ENCODE data around the gene TSPAN19.

TSPAN19 gene

GRCh38 chr12:85065837-85066482, 29.9 kb upstream of the TSPAN19 start:
- Histone ChIP-seq H3K4me1 (ENCODE audit: control insufficient read depth, insufficient read depth, low read depth, low read length) (no peaks in the 10 kb centered on the region), H3K79me1 (replicated peaks; ENCODE audit: low read length, poor library complexity, severe bottlenecking) (no peaks in the 10 kb centered on the region), H3K4ac (ENCODE audit: low read depth in 1 of 2, low read length in 2 of 2) (no peak overlapping the region), H3K9me3 (ENCODE audit: control insufficient read depth, low read length) (no peaks in the 10 kb centered on the region), H2BK12ac (ENCODE audit: low read length in 2 of 2) (no peak overlapping the region), H3K36me3 (ENCODE audit: control insufficient read depth in 1 of 2, insufficient read depth in 2 of 2, low read depth in 1 of 2, low read length in 2 of 2) (no peaks in the 10 kb centered on the region), H3K4me2 (ENCODE audit: low read length, poor library complexity, severe bottlenecking) (no peak overlapping the region), H3K27me3 (ENCODE audit: control insufficient read depth in 1 of 2, insufficient read depth in 1 of 2, low read length in 2 of 2) (no peaks in the 10 kb centered on the region), H4K91ac (ENCODE audit: low read length) (no peak overlapping the region), H3K27ac (ENCODE audit: low read length, poor library complexity, severe bottlenecking) (no peak overlapping the region), H2BK5ac (ENCODE audit: low read depth, low read length, poor library complexity, severe bottlenecking) (no peak overlapping the region), H3K4me3 (ENCODE audit: insufficient read depth in 1 of 2, low read depth in 1 of 2, low read length in 2 of 2) (no peak overlapping the region), H3K9ac (ENCODE audit: low read length) (no peak overlapping the region), H2AK5ac (ENCODE audit: low read length, severe bottlenecking) (no peak overlapping the region), H3K18ac (ENCODE audit: low read depth in 1 of 2, low read length in 2 of 2) (no peak overlapping the region), H3K23ac (ENCODE audit: low read length in 2 of 2) (no peak overlapping the region), H2BK15ac (ENCODE audit: low read depth, poor library complexity, severe bottlenecking) (no peak overlapping the region), H2AFZ (ENCODE audit: low read depth, low read length) (no peak overlapping the region), H2BK120ac (ENCODE audit: low read depth, low read length) (no peak overlapping the region), H4K8ac (ENCODE audit: low read length) (no peak overlapping the region), H3K14ac (ENCODE audit: low read length in 2 of 2) (no peak overlapping the region)
- WGBS: 95% methylated on average over 1 of the region's 3 CpGs
- DNase-seq: no peak

GRCh38 chr12:85060916-85061315, 24.8 kb upstream of the TSPAN19 start:
- Histone ChIP-seq H3K27ac (ENCODE audit: low read length, poor library complexity, severe bottlenecking) (no peak overlapping the region), H3K23ac (ENCODE audit: low read length in 2 of 2) (no peak overlapping the region), H2BK12ac (ENCODE audit: low read length in 2 of 2) (no peak overlapping the region), H3K18ac (ENCODE audit: low read depth in 1 of 2, low read length in 2 of 2) (no peak overlapping the region), H2AFZ (ENCODE audit: low read depth, low read length) (no peak overlapping the region), H2BK120ac (ENCODE audit: low read depth, low read length) (no peak overlapping the region), H3K27me3 (ENCODE audit: control insufficient read depth in 1 of 2, insufficient read depth in 1 of 2, low read length in 2 of 2) (no peaks in the 10 kb centered on the region), H2AK5ac (ENCODE audit: low read length, severe bottlenecking) (no peak overlapping the region), H3K4me2 (ENCODE audit: low read length, poor library complexity, severe bottlenecking) (no peak overlapping the region), H3K36me3 (ENCODE audit: control insufficient read depth in 1 of 2, insufficient read depth in 2 of 2, low read depth in 1 of 2, low read length in 2 of 2) (no peaks in the 10 kb centered on the region), H2BK5ac (ENCODE audit: low read depth, low read length, poor library complexity, severe bottlenecking) (no peak overlapping the region), H2BK15ac (ENCODE audit: low read depth, poor library complexity, severe bottlenecking) (no peak overlapping the region), H3K9ac (ENCODE audit: low read length) (no peak overlapping the region), H3K14ac (ENCODE audit: low read length in 2 of 2) (no peak overlapping the region), H3K9me3 (ENCODE audit: control insufficient read depth, low read length) (no peaks in the 10 kb centered on the region), H3K79me1 (replicated peaks; ENCODE audit: low read length, poor library complexity, severe bottlenecking) (no peaks in the 10 kb centered on the region), H3K4me3 (ENCODE audit: insufficient read depth in 1 of 2, low read depth in 1 of 2, low read length in 2 of 2) (no peak overlapping the region), H3K4ac (ENCODE audit: low read depth in 1 of 2, low read length in 2 of 2) (no peak overlapping the region), H3K4me1 (ENCODE audit: control insufficient read depth, insufficient read depth, low read depth, low read length) (no peaks in the 10 kb centered on the region), H4K8ac (ENCODE audit: low read length) (no peak overlapping the region), H4K91ac (ENCODE audit: low read length) (no peak overlapping the region)
- DNase-seq: no peak
- no CpG with 5 or more reads among the region's 2 CpGs for WGBS

DNA sequence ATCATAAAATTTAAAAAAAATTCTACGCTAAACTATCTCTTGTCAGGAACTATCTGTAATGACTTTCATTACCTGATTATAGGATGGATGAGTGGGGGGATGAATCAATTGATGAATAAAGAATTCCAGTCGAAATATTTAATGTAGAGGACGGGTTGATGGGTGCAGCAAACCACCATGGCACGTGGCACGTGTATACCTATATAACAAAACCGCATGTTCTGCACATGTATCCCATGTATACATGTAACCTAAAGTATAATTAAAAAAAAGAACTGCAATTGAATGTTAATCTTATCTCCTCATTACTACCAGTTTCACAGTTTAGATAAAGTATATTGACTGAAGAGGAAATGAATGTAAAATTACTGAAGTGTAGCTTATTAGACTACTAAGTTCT, 23.5 kb upstream of the TSPAN19 start:
- Histone ChIP-seq H3K18ac (ENCODE audit: low read depth in 1 of 2, low read length in 2 of 2) (no peak overlapping the region), H3K23ac (ENCODE audit: low read length in 2 of 2) (no peak overlapping the region), H3K36me3 (ENCODE audit: control insufficient read depth in 1 of 2, insufficient read depth in 2 of 2, low read depth in 1 of 2, low read length in 2 of 2) (no peaks in the 10 kb centered on the region), H3K9me3 (ENCODE audit: control insufficient read depth, low read length) (no peaks in the 10 kb centered on the region), H3K27ac (ENCODE audit: low read length, poor library complexity, severe bottlenecking) (no peak overlapping the region), H3K4me3 (ENCODE audit: insufficient read depth in 1 of 2, low read depth in 1 of 2, low read length in 2 of 2) (no peak overlapping the region), H3K79me1 (replicated peaks; ENCODE audit: low read length, poor library complexity, severe bottlenecking) (no peaks in the 10 kb centered on the region), H2BK120ac (ENCODE audit: low read depth, low read length) (no peak overlapping the region), H3K9ac (ENCODE audit: low read length) (no peak overlapping the region), H3K27me3 (ENCODE audit: control insufficient read depth in 1 of 2, insufficient read depth in 1 of 2, low read length in 2 of 2) (no peaks in the 10 kb centered on the region), H4K8ac (ENCODE audit: low read length) (no peak overlapping the region), H3K14ac (ENCODE audit: low read length in 2 of 2) (no peak overlapping the region), H2AFZ (ENCODE audit: low read depth, low read length) (no peak overlapping the region), H3K4me1 (ENCODE audit: control insufficient read depth, insufficient read depth, low read depth, low read length) (no peaks in the 10 kb centered on the region), H4K91ac (ENCODE audit: low read length) (no peak overlapping the region), H3K4ac (ENCODE audit: low read depth in 1 of 2, low read length in 2 of 2) (no peak overlapping the region), H2BK5ac (ENCODE audit: low read depth, low read length, poor library complexity, severe bottlenecking) (no peak overlapping the region), H3K4me2 (ENCODE audit: low read length, poor library complexity, severe bottlenecking) (no peak overlapping the region), H2BK12ac (ENCODE audit: low read length in 2 of 2) (no peak overlapping the region), H2BK15ac (ENCODE audit: low read depth, poor library complexity, severe bottlenecking) (no peak overlapping the region), H2AK5ac (ENCODE audit: low read length, severe bottlenecking) (no peak overlapping the region)
- no peak for DNase-seq
- 50% methylated on average over 2 of the region's 6 CpGs for WGBS

GRCh38 chr12:85058339-85058738, 22.3 kb upstream of the TSPAN19 start:
- Histone ChIP-seq H4K8ac (ENCODE audit: low read length) (no peak overlapping the region), H3K4ac (ENCODE audit: low read depth in 1 of 2, low read length in 2 of 2) (no peak overlapping the region), H2AFZ (ENCODE audit: low read depth, low read length) (no peak overlapping the region), H2BK12ac (ENCODE audit: low read length in 2 of 2) (no peak overlapping the region), H2BK5ac (ENCODE audit: low read depth, low read length, poor library complexity, severe bottlenecking) (no peak overlapping the region), H3K18ac (ENCODE audit: low read depth in 1 of 2, low read length in 2 of 2) (no peak overlapping the region), H2BK15ac (ENCODE audit: low read depth, poor library complexity, severe bottlenecking) (no peak overlapping the region), H3K4me3 (ENCODE audit: insufficient read depth in 1 of 2, low read depth in 1 of 2, low read length in 2 of 2) (no peak overlapping the region), H3K4me1 (ENCODE audit: control insufficient read depth, insufficient read depth, low read depth, low read length) (no peaks in the 10 kb centered on the region), H3K36me3 (ENCODE audit: control insufficient read depth in 1 of 2, insufficient read depth in 2 of 2, low read depth in 1 of 2, low read length in 2 of 2) (no peaks in the 10 kb centered on the region), H3K27ac (ENCODE audit: low read length, poor library complexity, severe bottlenecking) (no peak overlapping the region), H3K79me1 (replicated peaks; ENCODE audit: low read length, poor library complexity, severe bottlenecking) (no peaks in the 10 kb centered on the region), H3K27me3 (ENCODE audit: control insufficient read depth in 1 of 2, insufficient read depth in 1 of 2, low read length in 2 of 2) (no peaks in the 10 kb centered on the region), H2AK5ac (ENCODE audit: low read length, severe bottlenecking) (no peak overlapping the region), H3K4me2 (ENCODE audit: low read length, poor library complexity, severe bottlenecking) (no peak overlapping the region), H3K14ac (ENCODE audit: low read length in 2 of 2) (no peak overlapping the region), H2BK120ac (ENCODE audit: low read depth, low read length) (no peak overlapping the region), H3K23ac (ENCODE audit: low read length in 2 of 2) (no peak overlapping the region), H4K91ac (ENCODE audit: low read length) (no peak overlapping the region), H3K9me3 (ENCODE audit: control insufficient read depth, low read length) (no peaks in the 10 kb centered on the region), H3K9ac (ENCODE audit: low read length) (peak overlapping the region; percentile 37)
- WGBS: 90% methylated on average over 1 of the region's 3 CpGs
- DNase-seq: no peak

All from mesenchymal stem cell (in vitro differentiated cells and primary cell).